Epithelial cell of umbilical artery (primary cell): ENCODE data around the gene FAM43A. TPM values are rescaled to one million over a fixed set of nuclear protein-coding genes. Genes with fewer than 3 reads are reported as not detected.

ENCODE experiments used
- total RNA-seq: library from RNA; depleted of rRNA; stranded (reverse); fragments of >200 nt; gene quantifications from 2 replicates; pipeline ENCODE4 v1.2.3, GENCODE V29; 2014

The FAM43A gene, protein sequence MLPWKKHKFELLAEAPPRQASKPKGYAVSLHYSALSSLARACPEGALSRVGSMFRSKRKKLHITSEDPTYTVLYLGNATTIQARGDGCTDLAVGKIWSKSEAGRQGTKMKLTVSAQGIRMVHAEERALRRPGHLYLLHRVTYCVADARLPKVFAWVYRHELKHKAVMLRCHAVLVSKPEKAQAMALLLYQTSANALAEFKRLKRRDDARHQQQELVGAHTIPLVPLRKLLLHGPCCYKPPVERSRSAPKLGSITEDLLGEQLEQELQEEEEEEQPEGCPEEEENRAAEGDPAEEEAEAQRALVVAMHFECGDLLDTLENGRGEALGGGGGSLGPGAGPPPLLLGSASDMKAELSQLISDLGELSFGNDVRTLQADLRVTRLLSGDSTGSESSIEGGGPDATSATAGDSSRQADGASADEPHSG
- 170 and 232 TPM in 2 replicates for total RNA-seq

DNA sequence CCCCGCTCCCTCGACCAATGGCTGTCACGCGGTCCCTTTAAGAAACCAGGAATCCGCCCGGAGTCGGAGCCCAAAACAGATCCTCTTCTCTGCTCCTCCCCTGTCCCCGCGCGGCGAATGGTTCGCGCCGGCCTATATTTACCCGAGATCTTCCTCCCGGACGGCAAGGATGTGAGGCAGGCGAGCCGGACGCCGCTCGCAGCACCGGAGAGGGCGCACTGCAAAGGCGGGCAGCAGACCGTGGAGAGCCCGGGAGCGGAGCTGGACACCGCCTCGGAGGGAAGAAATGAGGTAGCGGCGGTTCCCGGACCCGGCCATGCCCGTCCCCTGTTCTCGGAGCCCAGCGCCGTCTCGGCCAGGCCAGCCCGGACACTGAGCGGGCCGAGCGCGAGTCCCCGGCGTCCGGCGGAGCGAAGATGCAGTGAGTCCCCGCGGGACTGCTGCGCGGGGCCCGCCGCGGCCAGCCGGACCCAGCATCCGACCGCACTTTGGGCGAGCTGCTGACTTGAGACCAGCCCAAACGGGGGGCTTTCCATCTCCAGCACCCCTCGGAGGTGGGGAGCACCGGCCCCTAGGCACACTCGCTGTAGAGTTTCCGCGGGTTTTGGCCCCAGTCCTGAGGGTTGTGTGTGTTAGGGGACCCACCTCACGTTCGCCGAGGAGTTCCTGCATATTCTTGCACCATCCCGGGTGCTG is at the start of gene FAM43A:
TSS of gene FAM43A (plus strand) at position 166 of the 696 bp plus-strand sequence. CDS start 944 bp downstream, outside the sequence.

DNA sequence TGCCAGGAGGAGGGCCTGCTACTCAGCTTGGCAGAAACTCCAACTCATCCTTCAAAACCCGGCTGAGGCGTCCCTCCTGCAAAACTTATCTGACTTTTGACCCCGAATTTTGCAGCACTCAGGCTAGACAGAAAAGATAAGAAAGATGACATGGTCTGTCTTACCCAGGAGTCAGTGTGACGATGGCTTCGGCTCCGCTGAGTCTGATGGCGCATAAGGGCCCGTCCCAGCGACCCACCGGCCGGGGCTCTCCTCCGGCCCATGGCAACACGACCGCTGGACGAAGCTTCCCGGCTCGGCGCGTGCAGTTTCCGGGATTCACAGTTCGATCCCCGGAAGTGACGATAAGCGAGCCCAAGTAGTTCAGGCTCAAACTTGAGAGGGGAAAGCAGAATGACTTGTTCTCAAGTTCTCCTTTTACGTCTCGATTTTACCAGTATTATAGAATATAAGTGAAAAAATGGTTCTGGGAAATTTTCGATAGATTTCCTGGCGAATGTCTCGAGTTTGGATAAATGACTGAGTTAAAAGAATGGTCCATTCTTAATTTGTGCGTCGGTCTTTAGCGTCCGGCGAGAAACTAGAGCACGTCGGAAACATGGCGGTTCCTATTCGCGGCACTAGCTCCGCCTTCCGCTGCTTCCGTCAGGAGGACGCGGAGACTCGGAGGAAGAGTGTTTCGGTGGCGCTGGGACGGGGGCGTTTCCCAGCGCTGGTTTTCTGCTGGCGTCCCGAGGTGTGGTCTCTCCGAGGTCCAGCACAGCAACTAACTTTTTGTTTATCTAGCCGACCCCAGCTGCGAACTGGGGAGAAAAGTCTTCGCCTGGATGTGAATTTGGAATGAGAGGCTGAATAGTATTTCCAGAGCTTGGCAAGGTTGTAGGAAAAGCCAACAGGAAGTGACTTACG is 13.5 kb upstream of the FAM43A start, which contains the start of gene LSG1:
TSS of gene LSG1 (minus strand) at position 292 of the 909 bp plus-strand sequence. CDS start at position 263, 29 bp downstream.

Other genes with a start within 250 kb of the FAM43A start
- 134 and 169 TPM in 2 replicates for gene ATP13A3, start 198.9 kb upstream of the FAM43A start, total RNA-seq
- gene TMEM44, start 52.5 kb upstream of the FAM43A start, total RNA-seq = 16.6 and 42.7 TPM in 2 replicates
- gene LSG1, start 13.7 kb upstream of the FAM43A start, total RNA-seq = 60.4 and 73.4 TPM in 2 replicates